Hepatocyte (in vitro differentiated cells): ENCODE data around the gene WDR75. TPM values are rescaled to one million over a fixed set of nuclear protein-coding genes. Genes with fewer than 3 reads are reported as not detected.
A peak's percentile ranks its signal among the peaks of the same experiment; 100 is the strongest.

Experiments used
- DNase-seq: peaks from one replicate; pipeline ENCODE4 v3.0.0-alpha.2; 2016; ENCODE audit warnings: low spot score
- H2AFZ ChIP-seq: fragments of 200-600 bp; sonication (generic); 2 replicates; pipeline ENCODE4 v1.6.0; 2016; ENCODE audit warnings: antibody characterized with exemption, mild to moderate bottlenecking
- H3K27ac ChIP-seq: fragments of 200-600 bp; sonication (generic); 2 replicates; pipeline ENCODE4 v1.5.1; 2016; ENCODE audit warnings: mild to moderate bottlenecking
- H3K27me3 ChIP-seq: fragments of 200-600 bp; sonication (generic); 2 replicates; pipeline ENCODE4 v1.6.1; 2016
- H3K36me3 ChIP-seq: fragments of 200-600 bp; sonication (generic); replicated peaks from 2 replicates; pipeline ENCODE4 v1.5.1; 2016; ENCODE audit warnings: low read depth; ENCODE audit not compliant: insufficient read depth
- H3K4me1 ChIP-seq: fragments of 200-600 bp; sonication (generic); 2 replicates; pipeline ENCODE4 v1.5.1; 2016; ENCODE audit warnings: mild to moderate bottlenecking, moderate library complexity; ENCODE audit not compliant: insufficient read depth
- H3K4me2 ChIP-seq: fragments of 200-600 bp; sonication (generic); 2 replicates; pipeline ENCODE4 v1.6.0; 2016
- H3K4me3 ChIP-seq: fragments of 200-600 bp; sonication (generic); 2 replicates; pipeline ENCODE4 v1.5.1; 2016; ENCODE audit warnings: mild to moderate bottlenecking
- H3K79me2 ChIP-seq: fragments of 200-600 bp; sonication (generic); 2 replicates; pipeline ENCODE4 v1.6.0; 2017; ENCODE audit warnings: mild to moderate bottlenecking
- H3K9me2 ChIP-seq: fragments of 200-600 bp; sonication (generic); replicated peaks from 2 replicates; pipeline ENCODE4 v1.6.0; 2017; ENCODE audit warnings: mild to moderate bottlenecking; ENCODE audit not compliant: insufficient read depth
- H3K9me3 ChIP-seq: fragments of 200-600 bp; sonication (generic); 2 replicates; pipeline ENCODE4 v1.5.1; 2016; ENCODE audit warnings: low read depth, mild to moderate bottlenecking
- H4K20me1 ChIP-seq: fragments of 200-600 bp; sonication (generic); 2 replicates; pipeline ENCODE4 v1.6.0; 2016; ENCODE audit warnings: mild to moderate bottlenecking; ENCODE audit not compliant: insufficient read depth, poor library complexity, severe bottlenecking
- EZH2 ChIP-seq: fragments of 200-600 bp; sonication (generic); IDR thresholded peaks from 2 replicates; pipeline ENCODE4 v1.6.1; 2016; ENCODE audit warnings: antibody characterized with exemption, mild to moderate bottlenecking, borderline replicate concordance
- EZH2phosphoT487 ChIP-seq: fragments of 200-600 bp; sonication (generic); IDR thresholded peaks from one replicate; pipeline ENCODE4 v1.6.1; 2018; ENCODE audit warnings: antibody characterized with exemption, mild to moderate bottlenecking, low read depth, moderate library complexity; ENCODE audit not compliant: unreplicated experiment, severe bottlenecking
- WGBS: methylation state at CpG from one replicate; pipeline ENCODE4 v1.1.6; 2016; ENCODE audit warnings: low lambda C conversion rate; ENCODE audit errors: missing lambda C conversion rate; 5-methylcytosine and 5-hydroxymethylcytosine counted together
- polyA plus RNA-seq: library from polyadenylated mRNA; unstranded; fragments of >200 nt; fragmentation: Nextera tagmentation; extraction: Ambion mirVana; gene quantifications from 2 replicates; pipeline ENCODE4 v1.2.1, GENCODE V29; 2016
- total RNA-seq: library from RNA; depleted of rRNA; stranded (reverse); fragments of >200 nt; gene quantifications from 2 replicates; pipeline ENCODE4 v1.2.3, GENCODE V29; 2014
- TF ChIP-seq, protein P1 (sequence below): fragments of 200-600 bp; sonication (generic); IDR thresholded peaks from 2 replicates; pipeline ENCODE4 v1.5.1; 2016; ENCODE audit warnings: antibody characterized with exemption, mild to moderate bottlenecking; ENCODE audit not compliant: poor library complexity

The WDR75 gene
- total and polyA plus RNA-seq, 2 experiments from 2014 or later, result 21.0 to 45.3 TPM

DNA sequence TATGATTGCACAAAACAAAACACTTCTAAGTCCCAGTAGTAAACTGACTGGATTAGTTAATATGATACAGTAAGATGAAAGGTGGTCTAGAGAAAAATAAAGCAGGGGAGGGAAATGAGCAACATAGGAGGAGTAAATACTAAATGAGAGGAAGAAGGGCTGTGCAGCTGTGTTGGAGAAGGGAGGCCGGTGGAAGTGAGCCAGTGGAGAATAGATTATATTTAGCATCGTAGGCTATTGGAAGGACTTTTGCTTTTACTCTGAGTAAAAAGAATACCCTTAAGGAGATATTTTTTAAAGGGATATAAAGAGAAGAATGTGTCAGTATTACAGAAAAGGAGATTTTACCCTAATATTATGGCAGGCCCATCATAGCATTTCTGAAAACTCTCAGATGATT is 12.7 kb downstream of the WDR75 start:
- Histone ChIP-seq H3K9me2 (no peaks in the 10 kb centered on the region), H4K20me1 (no peaks in the 10 kb centered on the region), H3K4me3 (no peak overlapping the region), H3K9me3 (no peaks in the 10 kb centered on the region), H3K4me2 (no peak overlapping the region), H3K36me3 (peaks cover 3% of the 10 kb centered on the region), H3K4me1 (no peaks in the 10 kb centered on the region), H3K27ac (no peak overlapping the region), H3K27me3 (no peaks in the 10 kb centered on the region), H2AFZ (no peak overlapping the region), H3K79me2 (peaks cover 6% of the 10 kb centered on the region)
- TF ChIP-seq EZH2phosphoT487 (no peak), EZH2 (no peak)
- TF ChIP-seq, protein P1, sequence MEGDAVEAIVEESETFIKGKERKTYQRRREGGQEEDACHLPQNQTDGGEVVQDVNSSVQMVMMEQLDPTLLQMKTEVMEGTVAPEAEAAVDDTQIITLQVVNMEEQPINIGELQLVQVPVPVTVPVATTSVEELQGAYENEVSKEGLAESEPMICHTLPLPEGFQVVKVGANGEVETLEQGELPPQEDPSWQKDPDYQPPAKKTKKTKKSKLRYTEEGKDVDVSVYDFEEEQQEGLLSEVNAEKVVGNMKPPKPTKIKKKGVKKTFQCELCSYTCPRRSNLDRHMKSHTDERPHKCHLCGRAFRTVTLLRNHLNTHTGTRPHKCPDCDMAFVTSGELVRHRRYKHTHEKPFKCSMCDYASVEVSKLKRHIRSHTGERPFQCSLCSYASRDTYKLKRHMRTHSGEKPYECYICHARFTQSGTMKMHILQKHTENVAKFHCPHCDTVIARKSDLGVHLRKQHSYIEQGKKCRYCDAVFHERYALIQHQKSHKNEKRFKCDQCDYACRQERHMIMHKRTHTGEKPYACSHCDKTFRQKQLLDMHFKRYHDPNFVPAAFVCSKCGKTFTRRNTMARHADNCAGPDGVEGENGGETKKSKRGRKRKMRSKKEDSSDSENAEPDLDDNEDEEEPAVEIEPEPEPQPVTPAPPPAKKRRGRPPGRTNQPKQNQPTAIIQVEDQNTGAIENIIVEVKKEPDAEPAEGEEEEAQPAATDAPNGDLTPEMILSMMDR, result no peak
- DNase-seq, result no peak
- 96% methylated on average over 2 of the region's 2 CpGs for WGBS

DNA sequence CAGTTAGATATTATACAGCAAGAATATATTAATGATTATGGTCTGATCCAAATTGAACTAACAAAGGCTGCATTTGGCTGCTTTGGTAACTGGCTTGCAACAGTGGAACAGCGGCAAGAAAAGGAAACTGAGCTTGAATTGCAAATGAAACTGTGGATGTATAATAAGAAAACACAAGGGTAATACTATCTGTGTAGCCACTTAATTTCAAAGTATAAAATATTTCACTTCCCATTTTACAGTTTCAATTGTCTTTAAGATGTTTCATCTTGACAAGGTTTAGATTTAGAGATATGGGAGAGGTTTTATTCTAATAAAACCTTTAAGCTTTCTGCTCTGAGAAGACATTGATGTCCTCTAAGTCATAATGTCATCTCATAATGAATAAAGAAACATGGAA is 23.8 kb downstream of the WDR75 start:
- no peak for DNase-seq
- H3K27me3 ChIP-seq, result no peaks in the 10 kb centered on the region
- no peak overlapping the region for H3K4me3 ChIP-seq
- 97% methylated on average over 1 of the region's 1 CpG for WGBS
- H3K9me3 ChIP-seq, result no peaks in the 10 kb centered on the region
- TF ChIP-seq, protein P1, result no peak
- TF ChIP-seq EZH2phosphoT487 (no peak), EZH2 (no peak)
- no peak overlapping the region for H3K4me2 ChIP-seq
- peaks cover 7% of the 10 kb centered on the region for H3K4me1 ChIP-seq
- H3K9me2 ChIP-seq, result no peaks in the 10 kb centered on the region
- H4K20me1 ChIP-seq, result no peaks in the 10 kb centered on the region
- H3K79me2 ChIP-seq, result no peaks in the 10 kb centered on the region
- H3K36me3 ChIP-seq, result peaks cover 1% of the 10 kb centered on the region
- no peak overlapping the region for H2AFZ ChIP-seq
- H3K27ac ChIP-seq, result peak overlapping the region; percentile 39

DNA sequence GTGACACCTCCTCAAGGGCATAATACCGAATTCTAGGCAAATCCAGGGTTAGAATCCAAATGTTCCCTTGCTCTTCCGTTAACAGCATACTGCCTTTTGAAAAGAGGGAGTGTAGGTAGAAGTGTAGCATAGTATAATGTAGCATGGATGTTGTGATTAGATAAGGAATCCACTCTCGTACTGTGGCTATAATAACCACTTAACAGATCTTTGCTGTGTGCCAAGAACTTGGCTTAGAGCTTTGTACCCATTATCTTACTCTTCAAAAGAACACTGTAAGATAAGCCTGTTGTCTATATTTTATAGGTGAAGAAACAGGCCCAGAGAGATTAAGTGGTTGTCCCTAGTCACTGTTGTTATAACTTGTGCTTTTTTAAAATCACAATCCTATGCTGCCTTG is 24.2 kb downstream of the WDR75 start:
- Histone ChIP-seq H4K20me1 (no peaks in the 10 kb centered on the region), H3K4me2 (no peak overlapping the region), H3K27ac (peak overlapping the region; percentile 39), H3K27me3 (no peaks in the 10 kb centered on the region), H2AFZ (no peak overlapping the region), H3K9me2 (no peaks in the 10 kb centered on the region), H3K4me1 (peaks cover 7% of the 10 kb centered on the region), H3K9me3 (no peaks in the 10 kb centered on the region), H3K36me3 (peaks cover 5% of the 10 kb centered on the region), H3K4me3 (no peak overlapping the region), H3K79me2 (no peaks in the 10 kb centered on the region)
- 35% methylated on average over 3 of the region's 3 CpGs for WGBS
- TF ChIP-seq, protein P1, result no peak
- TF ChIP-seq EZH2phosphoT487, result no peak
- no peak for TF ChIP-seq EZH2
- no peak for DNase-seq

DNA sequence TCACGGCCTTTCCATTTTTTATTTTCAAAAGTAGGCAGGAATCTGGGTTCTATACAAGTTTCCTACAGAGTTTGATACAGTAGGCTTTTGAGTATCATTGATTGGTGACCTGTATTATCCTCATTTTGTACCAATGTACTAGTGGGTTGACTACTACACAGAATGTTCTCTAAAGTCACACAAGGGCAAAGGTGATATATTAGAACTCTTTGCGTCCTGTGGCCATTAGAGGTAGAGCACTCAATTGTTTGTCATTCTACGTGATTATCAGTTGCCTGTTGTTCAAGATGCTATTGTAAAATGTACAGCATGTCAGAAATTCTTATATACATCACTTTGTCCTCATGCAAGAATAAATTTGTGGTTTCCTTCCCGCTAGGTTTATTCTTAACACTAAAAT is 24.8 kb downstream of the WDR75 start:
- peaks cover 7% of the 10 kb centered on the region for H3K4me1 ChIP-seq
- no peaks in the 10 kb centered on the region for H3K27me3 ChIP-seq
- TF ChIP-seq, protein P1, result no peak
- no peak for TF ChIP-seq EZH2phosphoT487
- H3K36me3 ChIP-seq, result peaks cover 5% of the 10 kb centered on the region
- DNase-seq, result no peak
- H3K4me3 ChIP-seq, result no peak overlapping the region
- 91% methylated on average over 4 of the region's 4 CpGs for WGBS
- H4K20me1 ChIP-seq, result no peaks in the 10 kb centered on the region
- H2AFZ ChIP-seq, result no peak overlapping the region
- H3K9me2 ChIP-seq, result no peaks in the 10 kb centered on the region
- H3K9me3 ChIP-seq, result no peaks in the 10 kb centered on the region
- no peaks in the 10 kb centered on the region for H3K79me2 ChIP-seq
- H3K27ac ChIP-seq, result peak overlapping the region; percentile 39
- H3K4me2 ChIP-seq, result no peak overlapping the region
